Stimulated activated CD4-positive, alpha-beta T cell treated with anti-CD3 and anti-CD28 coated beads, Interleukin-1b, Interleukin-23, amount 100 ng/mL, for 4 hours (primary cell): Measurements from ENCODE around the gene SNHG17.
"Not testable (repeated sequence)": the region's sequence is repeated elsewhere in the genome, so short reads cannot be mapped to it uniquely, and the experiment has no call there.

Source experiments
- DNase-seq, 2 donors: peaks; one replicate each; pipeline ENCODE4 v3.0.0-alpha.2; 2020; ENCODE audit warnings: low read depth in 2 of 2

SNHG17 gene

GRCh38 chr20:38447931-38448675 lies 13.0 kb upstream of the SNHG17 start:
- no peak for DNase-seq

- DNase-seq: no peak
Measured at GRCh38 chr20:38447251-38447661, 12.1 kb upstream of the SNHG17 start.

DNA sequence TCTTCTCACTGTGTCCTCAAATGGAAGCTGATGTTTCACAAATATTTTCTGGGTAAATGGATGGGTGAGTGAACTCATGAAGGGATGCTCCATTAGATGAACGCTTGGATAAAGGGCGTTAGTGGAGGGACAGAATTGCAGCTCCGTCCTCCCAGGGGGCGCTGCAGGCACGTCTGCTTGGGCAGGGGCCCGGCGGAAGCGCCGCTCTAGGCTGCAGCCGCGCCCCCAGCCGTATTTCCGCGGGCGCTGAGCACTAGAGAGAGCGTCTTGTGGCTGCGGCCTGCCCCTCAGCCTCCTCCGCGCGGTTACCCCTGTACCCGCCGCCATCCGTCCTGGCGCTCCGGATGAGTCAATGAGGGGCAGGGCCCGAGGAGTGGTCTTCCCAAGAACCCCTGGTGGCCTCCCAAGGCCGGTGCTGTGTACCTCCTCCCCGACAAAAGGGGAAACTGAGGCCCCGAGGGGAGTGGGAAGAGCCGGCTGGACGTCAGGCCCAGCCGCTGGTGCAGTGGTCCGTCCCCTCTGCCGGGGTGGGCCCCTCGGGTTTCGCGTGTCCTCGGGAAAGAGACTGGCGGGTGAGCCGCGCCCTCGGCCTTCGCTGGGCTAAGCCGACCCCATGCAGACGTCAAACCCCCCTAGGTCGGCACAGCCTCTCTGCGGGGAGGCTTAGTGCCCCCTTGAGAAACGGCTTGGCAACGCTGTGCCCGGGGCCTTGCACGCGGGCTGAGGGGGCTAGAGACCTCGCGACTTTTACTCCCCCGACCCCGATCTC lies 11.5 kb upstream of the SNHG17 start:
- DNase-seq: peak; percentile 91 to 97

GRCh38 chr20:38445901-38446425 lies 10.8 kb upstream of the SNHG17 start:
- no peak for DNase-seq

DNA sequence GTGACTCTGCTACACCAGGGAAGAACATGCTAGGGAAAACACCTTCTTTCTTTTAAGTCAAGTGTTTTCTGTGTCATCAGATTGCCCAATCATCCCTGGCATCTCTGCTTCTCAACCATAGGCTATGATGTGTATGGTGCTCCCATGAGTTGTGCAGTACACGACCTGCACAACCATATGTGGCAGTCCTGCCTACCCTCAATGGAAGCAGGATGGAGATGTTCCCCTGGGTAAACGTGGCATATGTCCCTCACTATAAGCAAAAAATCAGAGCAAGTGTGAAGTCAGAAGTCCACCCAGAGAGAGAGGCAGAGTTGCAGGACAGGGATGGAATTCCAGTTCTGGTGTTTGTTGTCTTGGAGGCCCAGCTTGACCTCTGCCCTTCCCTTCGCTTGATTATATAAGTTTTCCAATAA lies 10.3 kb upstream of the SNHG17 start:
- DNase-seq: no peak

- no peak for DNase-seq
Measured at GRCh38 chr20:38441916-38442315, 6.8 kb upstream of the SNHG17 start.

DNA sequence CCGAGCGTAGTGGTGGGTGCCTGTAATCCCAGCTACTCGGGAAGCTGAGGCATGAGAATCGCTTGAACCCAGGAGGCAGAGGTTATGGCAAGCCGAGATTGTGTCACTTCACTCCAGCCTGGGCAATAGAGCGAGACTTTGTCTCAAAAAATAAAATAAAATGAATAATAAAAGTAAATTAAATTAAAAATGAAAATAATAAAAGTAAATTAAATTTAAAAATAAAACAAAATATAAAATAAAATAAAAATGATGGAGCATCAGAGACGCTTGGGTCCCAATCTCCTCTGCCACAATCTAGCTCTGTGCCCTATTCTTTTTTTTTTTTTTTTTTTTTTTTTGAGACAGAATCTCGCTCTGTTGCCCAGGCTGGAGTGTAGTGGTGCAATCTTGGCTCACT lies 6.0 kb upstream of the SNHG17 start:
- DNase-seq: not testable (repeated sequence)

GRCh38 chr20:38437796-38438195 lies 2.7 kb upstream of the SNHG17 start:
- DNase-seq: no peak

- no peak for DNase-seq
Measured at GRCh38 chr20:38435555-38435939, 419 bp upstream of the SNHG17 start.

DNA sequence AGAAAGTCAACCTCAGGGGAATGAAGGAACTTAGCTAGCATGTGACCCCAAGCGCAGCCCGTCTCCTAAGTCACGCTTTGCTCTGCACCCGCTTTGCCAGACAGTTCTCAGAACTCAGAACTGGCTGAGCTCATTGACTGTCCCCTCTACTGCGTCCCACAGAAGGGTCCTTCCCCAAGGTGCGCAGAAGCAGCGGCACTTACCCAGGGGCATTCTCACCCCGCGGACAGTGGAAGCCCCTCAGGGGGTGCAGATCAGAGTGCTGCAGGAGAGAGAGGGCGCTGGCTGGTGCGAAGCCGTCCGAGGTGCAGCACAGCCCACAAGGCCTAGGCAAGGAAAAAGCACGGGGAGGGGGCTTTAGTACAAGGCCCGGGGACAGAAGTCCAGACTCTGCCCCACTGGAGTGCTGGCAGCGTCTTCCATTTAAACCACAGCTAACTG lies 807 bp downstream of the SNHG17 start:
- peak; percentile 15 to 21 for DNase-seq

- DNase-seq: no peak
Measured at GRCh38 chr20:38433304-38433972, 1.7 kb downstream of the SNHG17 start.

DNA sequence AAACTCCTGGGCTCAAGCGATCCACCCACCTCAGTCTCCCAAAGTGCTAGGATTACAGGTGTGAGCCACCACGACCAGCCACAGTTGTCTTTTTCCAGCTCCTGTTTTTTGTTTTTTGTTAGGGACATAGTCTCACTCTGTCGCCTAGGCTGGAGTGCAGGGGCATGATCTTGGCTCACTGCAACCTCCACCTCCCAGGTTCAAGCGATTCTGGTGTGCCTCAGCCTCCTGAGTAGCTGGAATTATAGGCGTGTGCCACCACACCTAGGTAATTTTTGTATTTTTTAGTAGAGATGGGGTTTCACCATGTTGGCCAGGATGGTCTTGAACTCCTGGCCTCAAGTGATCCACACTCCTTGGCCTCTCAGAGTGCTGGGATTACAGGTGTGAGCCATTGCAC lies 2.3 kb downstream of the SNHG17 start:
- not testable (repeated sequence) for DNase-seq

DNA sequence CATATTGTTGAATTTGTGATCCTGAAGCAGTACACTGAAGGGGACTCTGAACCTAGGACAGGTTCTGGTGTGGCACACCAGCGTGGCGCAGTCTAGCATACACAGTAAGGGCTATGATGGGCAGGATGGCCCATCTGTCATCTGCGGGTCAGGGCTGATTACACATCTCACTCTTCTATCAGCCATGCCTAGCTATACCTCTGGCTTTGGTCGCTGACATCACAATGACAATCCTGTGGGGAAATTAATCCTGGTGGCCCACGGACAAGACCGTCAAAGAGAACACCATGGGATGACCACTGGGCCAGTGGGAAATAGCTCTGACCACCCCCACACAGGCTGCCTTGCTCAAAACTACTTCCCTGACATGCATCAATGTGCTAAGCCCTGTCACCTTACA lies 2.8 kb downstream of the SNHG17 start:
- DNase-seq: no peak

GRCh38 chr20:38430679-38431325 lies 4.3 kb downstream of the SNHG17 start:
- DNase-seq: no peak

- DNase-seq: no peak
Measured at GRCh38 chr20:38429301-38429700, 5.8 kb downstream of the SNHG17 start.

- no peak for DNase-seq
Measured at GRCh38 chr20:38428800-38429199, 6.3 kb downstream of the SNHG17 start.

GRCh38 chr20:38427655-38428023 lies 7.5 kb downstream of the SNHG17 start:
- DNase-seq: no peak

- DNase-seq: no peak
Measured at GRCh38 chr20:38426006-38426897, 8.9 kb downstream of the SNHG17 start.

DNA sequence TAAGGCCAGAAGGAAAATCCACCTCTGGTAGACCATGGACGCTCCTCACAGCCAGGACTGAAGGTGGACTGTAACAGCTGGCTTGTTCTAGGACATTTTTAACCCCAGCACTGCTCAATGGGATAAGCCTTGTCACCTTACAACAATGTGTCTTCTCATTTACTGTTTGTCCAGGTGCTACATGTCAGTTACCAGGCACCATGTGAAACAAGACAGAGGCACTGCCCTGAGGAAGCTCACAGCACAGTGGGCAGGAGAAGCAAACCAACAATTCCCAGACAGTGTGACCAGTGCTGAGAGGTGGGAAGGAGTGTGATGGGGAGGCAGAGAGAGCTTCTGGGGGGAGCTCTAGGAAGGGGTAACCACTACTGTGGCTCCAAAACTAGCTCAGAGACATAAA lies 10.7 kb downstream of the SNHG17 start:
- DNase-seq: no peak

DNA sequence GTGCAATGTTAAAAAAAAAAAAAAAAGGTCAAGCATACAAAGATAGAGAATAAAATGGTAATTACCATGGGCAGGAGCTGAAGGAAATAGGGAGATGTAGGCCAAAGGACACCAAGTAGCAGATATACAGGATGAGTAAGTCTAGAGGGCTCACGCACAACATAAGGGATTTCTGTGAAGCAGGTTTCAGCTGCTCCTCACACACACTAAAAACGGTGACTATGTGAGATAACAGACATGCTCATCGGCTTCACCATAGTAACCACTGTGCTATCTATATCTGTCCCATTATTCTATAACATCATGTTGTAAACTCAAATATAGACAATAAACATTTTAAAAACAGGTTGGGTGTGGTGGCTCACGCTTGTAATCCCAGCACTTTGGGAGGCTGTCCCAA lies 11.6 kb downstream of the SNHG17 start:
- DNase-seq: no peak

- no peak for DNase-seq
Measured at GRCh38 chr20:38421915-38422314, 13.2 kb downstream of the SNHG17 start.
